HG03060 (cell line): ENCODE data around the gene DLGAP1.
"Not testable (repeated sequence)": the region's sequence is repeated elsewhere in the genome, so short reads cannot be mapped to it uniquely, and the experiment has no call there.

ENCODE experiments used
- ATAC-seq: cut with Tn5 transposase; IDR thresholded peaks from one replicate; pipeline ENCODE4 v1.9.1; 2021; ENCODE audit warnings: low read depth, moderate number of reproducible peaks; ENCODE audit not compliant: unreplicated experiment

Gene DLGAP1

GRCh38 chr18:4455113-4455811, at the start of gene DLGAP1:
Gene DLGAP1, minus strand, starts transcription at chr18:4455307.
- ATAC-seq, result no peak

- ATAC-seq, result not testable (repeated sequence)
Measured at GRCh38 chr18:4494703-4495284, 39.7 kb upstream of the DLGAP1 start.

- ATAC-seq, result no peak
Measured at GRCh38 chr18:4468511-4468910, 13.4 kb upstream of the DLGAP1 start.

- no peak for ATAC-seq
Measured at GRCh38 chr18:4454537-4455112, 482 bp downstream of the DLGAP1 start.

- ATAC-seq, result no peak
Measured at GRCh38 chr18:4453874-4454536, 1.1 kb downstream of the DLGAP1 start.

GRCh38 chr18:4453567-4453873, 1.6 kb downstream of the DLGAP1 start:
- no peak for ATAC-seq

- ATAC-seq, result no peak
Measured at GRCh38 chr18:4450065-4450658, 4.9 kb downstream of the DLGAP1 start.

GRCh38 chr18:4445902-4446301, 9.2 kb downstream of the DLGAP1 start:
- no peak for ATAC-seq

GRCh38 chr18:4444306-4444705, 10.8 kb downstream of the DLGAP1 start:
- ATAC-seq, result no peak

GRCh38 chr18:4441098-4441497, 14.0 kb downstream of the DLGAP1 start:
- ATAC-seq, result no peak

GRCh38 chr18:4438938-4439337, 16.2 kb downstream of the DLGAP1 start:
- no peak for ATAC-seq

GRCh38 chr18:4433717-4434116, 21.4 kb downstream of the DLGAP1 start:
- no peak for ATAC-seq

- no peak for ATAC-seq
Measured at GRCh38 chr18:4430836-4431235, 24.3 kb downstream of the DLGAP1 start.

GRCh38 chr18:4417714-4418113, 37.4 kb downstream of the DLGAP1 start:
- no peak for ATAC-seq

- ATAC-seq, result no peak
Measured at GRCh38 chr18:4416976-4417375, 38.1 kb downstream of the DLGAP1 start.

GRCh38 chr18:4412286-4412685, 42.8 kb downstream of the DLGAP1 start:
- ATAC-seq, result no peak

GRCh38 chr18:4406856-4407255, 48.3 kb downstream of the DLGAP1 start:
- no peak for ATAC-seq

GRCh38 chr18:4405965-4406364, 49.1 kb downstream of the DLGAP1 start:
- no peak for ATAC-seq

- ATAC-seq, result no peak
Measured at GRCh38 chr18:4403836-4404235, 51.3 kb downstream of the DLGAP1 start.

GRCh38 chr18:4400911-4401310, 54.2 kb downstream of the DLGAP1 start:
- no peak for ATAC-seq

GRCh38 chr18:4399929-4400328, 55.2 kb downstream of the DLGAP1 start:
- ATAC-seq, result no peak
